ENCODE measurements around the gene AQR.

Gene AQR

DNA sequence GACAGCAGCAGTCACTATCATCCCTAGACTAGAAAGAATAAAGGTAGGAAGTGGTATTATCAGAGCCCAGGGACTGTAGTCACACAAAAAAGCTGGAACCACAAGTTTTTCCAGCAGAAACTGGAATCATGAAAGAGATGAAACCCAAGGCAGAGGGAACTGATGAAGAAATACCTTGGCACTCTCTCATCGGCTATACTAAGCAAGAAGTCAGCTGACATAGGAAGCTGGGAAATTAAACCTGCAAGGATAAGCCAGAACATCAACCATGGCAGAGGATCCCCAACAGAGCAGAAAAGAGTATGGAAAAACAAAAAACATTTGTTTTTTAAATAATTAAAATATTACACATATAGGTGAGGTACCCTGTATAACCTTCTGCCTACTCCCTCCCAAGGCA, 86.5 kb downstream of the AQR start:
- no peak for DNase-seq (ENCODE audit: low read depth in 2 of 2, low spot score in 1 of 2)

DNA sequence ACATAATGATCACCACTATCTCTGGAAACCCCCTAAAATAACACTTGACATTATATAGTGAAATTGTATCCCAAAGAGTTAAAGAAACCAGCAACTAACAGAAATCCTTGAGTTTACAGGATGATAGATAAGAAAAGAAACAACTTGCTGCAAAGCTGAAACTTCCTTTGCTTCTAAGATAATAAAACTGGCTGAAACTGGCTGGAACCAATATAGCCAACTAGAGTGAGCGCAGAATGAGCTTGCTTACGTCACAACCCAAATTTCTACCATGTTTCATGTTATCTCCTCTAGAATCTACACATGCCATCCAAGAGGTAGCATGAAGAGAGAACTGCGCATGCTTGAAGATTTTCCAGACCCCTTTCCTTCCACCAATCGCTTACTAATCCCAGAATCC, 90.4 kb downstream of the AQR start:
- no peak for DNase-seq (ENCODE audit: low read depth in 2 of 2, low spot score in 1 of 2)

DNA sequence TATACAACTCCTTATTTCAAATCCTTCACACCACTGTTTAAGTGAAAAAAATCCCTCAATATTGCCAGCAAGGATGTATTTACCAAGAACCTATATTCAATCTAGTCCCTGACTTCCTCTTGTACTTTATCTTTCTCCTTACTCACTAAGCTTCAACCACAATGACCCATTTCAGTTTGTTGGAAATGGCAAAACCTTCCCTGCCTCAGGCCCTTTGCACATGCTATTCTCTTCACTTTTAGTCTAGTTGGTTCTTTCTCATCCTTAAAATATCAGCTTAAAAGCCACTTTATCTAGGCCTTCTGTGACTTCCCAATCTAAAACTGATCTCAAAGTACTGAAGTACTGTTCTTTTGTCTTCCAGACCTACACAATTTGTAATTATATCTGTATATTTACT, 92.9 kb downstream of the AQR start:
- DNase-seq (ENCODE audit: low read depth in 2 of 2, low spot score in 1 of 2): no peak

DNA sequence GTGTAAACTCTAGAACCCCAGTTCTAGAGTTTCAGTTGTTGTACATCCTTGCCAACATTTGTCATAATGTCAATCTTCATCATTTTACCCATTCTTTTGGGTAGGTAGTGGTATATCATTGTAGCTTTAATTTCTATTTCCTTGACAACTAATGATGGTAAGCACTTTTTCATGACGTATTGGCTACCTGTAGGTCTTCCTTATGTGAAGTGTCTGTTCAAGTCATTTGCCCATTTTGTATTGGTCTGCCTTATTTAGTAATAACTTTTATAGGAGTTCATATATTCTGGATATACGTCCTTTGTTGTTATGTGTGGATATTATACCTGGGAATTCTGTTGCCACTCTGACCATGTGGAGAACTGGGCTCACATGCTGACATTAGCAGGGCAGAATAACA, 100.4 kb downstream of the AQR start:
- DNase-seq (ENCODE audit: low read depth in 2 of 2, low spot score in 1 of 2): no peak

DNA sequence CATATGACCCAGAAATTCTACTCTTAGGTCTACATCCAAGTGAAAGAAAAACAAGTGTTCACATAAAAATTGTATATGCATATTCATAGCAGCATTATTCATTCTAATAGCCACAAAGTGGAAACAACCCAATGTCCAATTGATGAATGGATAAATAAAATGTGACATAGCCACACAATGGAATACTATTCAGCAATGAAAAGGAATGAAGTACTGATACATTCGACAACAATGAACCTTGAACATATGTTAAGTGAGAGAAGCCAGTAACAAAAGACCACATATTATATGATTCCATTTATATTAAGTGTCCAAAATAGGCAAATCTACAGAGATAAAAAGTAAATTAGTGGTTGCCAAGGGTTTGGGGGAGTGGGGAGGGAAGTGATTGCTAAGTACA, 104.0 kb downstream of the AQR start:
- no peak for DNase-seq (ENCODE audit: low read depth in 2 of 2, low spot score in 1 of 2)

DNA sequence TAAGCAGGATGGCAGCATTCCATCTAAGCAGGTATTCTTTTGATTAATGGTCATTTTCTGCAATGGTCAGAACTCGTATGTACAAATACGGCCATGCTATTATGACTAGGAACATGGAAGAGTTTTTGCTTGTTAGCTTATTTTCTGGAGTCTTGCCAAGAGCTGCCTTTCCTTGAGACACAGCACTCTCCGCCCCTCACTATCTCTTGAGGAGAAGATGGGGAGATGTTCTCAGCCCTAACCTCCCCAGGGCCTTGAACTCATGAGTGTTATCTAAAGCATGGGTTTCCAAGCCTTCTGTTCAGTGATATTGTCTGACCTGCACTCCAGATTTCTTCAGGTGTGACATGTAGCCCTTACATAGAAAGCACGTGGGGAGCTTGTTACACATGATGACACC, 108.3 kb downstream of the AQR start:
- no peak for DNase-seq (ENCODE audit: low read depth in 2 of 2, low spot score in 1 of 2)

DNA sequence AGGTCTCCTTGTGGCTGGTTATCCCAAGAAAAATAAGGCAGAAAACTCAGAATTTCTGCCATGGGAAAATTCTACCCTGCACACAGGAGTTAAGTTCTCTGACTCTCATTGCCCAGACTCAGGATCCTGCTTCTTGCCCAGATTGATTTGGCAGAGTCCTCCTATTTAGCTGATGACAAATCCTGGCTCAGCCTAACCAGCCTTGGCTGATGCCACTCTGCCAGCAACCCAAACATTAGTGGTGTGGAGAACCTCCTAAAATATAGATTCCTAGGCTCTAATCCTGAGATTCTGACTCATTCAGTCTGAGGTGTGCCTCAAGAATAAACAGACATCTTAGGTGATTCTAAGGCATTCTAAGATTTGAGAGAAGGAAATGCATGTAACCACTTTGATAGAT, 113.6 kb downstream of the AQR start:
- DNase-seq (ENCODE audit: low read depth in 2 of 2, low spot score in 1 of 2): no peak

DNA sequence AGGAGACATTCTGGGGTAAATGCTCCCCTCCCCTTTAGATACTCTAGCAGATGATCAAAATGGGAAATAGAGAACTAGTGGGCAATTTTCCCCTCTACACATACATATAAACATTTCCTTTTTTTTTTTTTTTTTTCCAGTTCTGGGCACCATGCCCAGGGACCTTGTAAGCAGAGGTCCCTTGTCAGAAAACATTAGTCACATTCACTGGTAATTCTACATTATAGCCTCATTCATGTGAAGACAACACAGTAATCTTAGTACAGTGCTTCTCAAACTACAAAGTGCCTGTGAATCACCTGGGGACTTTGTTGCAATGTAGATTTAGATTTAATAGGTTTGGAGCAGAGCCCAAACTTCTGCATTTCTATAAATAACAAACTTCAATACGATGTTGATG, 114.1 kb downstream of the AQR start:
- DNase-seq (ENCODE audit: low read depth in 2 of 2, low spot score in 1 of 2): no peak

DNA sequence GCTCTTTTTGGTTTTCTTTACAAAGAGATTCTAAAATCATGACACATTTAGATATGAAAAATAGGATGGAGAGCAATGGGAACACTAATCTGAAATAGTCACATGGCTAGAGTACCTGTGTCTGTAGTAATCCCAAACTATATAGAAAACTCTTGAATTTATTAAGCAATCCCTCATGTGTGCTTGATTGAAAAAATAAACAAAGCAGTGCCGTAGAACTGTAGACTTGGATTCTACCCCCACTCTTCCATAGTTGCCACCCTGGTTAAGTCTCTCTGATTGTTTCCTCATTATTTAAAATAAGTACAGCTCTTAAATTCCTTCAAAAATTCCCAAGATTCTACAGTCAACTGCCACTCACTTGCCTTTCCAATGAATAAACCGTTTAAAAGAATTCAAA, 115.3 kb downstream of the AQR start:
- DNase-seq (ENCODE audit: low read depth in 2 of 2, low spot score in 1 of 2): no peak

DNA sequence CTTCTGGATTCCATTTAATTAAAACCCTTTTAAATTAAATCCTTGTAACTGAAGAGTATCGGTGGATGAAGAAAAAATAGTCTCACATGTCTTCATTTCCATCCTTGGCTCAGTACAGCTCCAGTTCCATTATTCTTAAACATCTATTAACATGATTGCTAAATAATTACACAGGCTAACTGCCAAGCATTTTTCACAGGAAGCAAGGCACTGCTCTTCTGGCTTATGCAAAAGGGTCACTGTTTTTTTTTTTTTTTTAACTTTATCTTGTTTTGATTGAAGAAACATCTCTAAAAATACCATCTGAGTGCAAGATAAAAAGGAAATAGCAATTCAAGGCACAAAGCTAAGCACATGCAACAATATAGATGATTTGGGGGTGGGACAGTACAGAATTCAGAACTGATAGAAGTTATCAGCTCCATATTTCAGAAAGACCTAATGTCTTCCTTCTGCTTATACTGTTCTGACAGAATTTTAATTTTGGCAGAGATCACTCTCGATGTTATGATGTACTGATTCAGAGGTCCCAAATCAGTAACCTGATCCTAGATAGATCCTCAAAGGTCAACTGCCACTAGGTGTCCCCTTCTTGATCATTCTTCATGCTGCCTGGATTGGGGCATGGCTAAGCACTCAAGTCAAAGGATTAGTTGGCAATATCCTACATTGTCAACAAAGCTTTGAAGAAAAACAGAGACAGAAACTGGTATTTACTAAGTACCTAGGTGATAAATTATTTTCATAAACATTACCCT, 116.4 kb downstream of the AQR start:
- DNase-seq (ENCODE audit: low read depth in 2 of 2, low spot score in 1 of 2): no peak

DNA sequence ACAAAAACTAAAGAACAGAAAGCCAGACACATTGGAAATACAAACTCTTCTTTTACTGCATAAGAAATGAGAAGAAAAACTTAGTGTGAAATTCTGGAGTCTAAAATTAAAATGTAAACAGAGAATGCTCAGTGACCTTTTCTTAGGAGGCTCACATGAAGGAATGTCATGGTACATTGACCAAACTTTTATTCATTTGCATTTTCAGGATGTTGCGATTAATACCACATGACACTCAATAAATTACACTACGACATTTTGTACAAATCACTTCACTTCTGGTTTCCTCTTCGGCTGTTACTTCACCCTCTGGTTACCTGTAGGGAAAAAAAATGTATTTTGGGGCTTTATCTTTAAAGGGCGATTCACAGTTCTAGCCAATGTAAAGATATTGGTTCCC, 117.8 kb downstream of the AQR start:
- DNase-seq (ENCODE audit: low read depth in 2 of 2, low spot score in 1 of 2): no peak

DNA sequence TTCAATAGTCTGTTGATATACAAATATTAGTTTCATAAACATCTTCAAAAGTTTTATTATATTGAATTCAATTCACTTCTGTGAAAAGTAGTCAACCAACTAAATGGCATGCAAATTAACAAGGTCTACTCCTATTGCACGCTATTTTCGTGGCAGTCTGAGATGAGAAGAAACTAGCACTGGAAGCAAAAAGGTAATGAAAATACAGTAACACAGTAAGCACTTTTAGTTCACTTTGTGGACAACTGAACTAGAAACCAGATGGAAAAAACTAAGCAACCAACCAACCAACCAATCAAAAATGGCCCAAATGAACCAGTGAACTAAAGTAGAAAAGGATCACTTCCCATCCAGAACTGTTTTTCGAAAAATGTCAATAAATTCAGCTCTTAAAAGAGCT, 118.5 kb downstream of the AQR start:
- DNase-seq (ENCODE audit: low read depth in 2 of 2, low spot score in 1 of 2): no peak

DNA sequence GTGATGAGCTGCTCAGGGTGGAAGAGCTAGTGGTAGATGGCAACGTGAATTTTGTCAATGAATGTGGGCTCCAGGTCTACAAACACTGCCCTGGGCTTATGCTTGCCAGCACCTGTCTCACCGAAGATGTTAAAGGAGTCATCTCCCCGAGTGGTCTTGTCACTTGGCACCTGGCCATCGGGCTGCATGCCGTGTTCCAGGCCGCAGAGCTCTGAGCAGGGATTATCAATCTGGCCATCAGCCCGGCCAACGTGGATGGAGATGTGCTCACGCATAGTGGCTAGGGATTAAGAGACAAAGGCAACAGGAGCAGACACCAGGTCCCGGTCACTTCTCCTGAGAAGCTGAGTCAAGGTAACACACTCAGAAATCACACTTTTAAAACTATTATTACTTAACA, 119.4 kb downstream of the AQR start:
- no peak for DNase-seq (ENCODE audit: low read depth in 2 of 2, low spot score in 1 of 2)

DNA sequence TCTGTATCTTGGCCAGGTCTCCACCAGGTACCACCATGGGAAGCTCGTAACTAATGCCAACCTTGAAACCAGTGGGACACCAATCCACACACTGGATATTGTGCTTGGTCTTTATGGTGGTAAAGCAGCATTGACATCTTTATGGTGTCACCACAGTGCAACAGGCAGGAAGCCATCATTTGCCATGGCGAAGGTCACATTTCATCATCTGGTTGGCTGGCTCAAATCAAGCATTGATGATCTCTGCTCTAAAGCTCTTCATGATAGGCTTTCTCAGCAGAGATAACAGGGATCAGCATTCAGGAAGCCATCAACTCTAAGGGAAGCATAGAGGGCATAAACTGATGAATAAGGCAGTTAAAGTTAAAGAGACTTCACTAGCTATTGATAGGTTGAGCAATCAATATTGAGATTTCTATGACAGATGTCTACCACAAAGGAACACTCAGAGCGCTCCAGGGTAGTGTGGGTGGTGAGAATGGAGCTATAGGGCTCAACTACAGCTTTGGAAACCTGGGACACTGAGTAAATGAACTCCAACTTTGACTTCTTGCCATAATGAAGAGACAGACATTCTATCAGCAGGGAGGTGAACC, 120.1 kb downstream of the AQR start:
- DNase-seq (ENCODE audit: low read depth in 2 of 2, low spot score in 1 of 2): no peak

DNA sequence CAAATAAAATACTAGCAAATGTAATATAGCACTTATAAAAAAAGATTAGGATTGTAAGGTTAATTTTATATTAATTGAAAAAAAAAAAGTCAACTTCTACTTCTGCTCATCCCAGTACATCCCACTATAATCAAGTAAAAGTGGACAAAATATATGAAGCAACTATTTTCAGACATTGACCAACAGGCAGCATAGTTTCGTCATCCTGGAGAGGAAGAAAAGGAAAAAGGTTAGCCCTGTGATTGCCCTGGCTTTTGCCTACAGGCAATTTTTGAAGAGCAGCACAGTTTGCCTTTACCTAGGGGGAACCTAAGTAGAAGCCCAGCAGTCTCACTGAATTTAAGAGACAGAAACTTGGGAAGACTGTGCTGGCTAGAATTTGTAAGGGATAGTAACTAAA, 121.9 kb downstream of the AQR start:
- no peak for DNase-seq (ENCODE audit: low read depth in 2 of 2, low spot score in 1 of 2)

DNA sequence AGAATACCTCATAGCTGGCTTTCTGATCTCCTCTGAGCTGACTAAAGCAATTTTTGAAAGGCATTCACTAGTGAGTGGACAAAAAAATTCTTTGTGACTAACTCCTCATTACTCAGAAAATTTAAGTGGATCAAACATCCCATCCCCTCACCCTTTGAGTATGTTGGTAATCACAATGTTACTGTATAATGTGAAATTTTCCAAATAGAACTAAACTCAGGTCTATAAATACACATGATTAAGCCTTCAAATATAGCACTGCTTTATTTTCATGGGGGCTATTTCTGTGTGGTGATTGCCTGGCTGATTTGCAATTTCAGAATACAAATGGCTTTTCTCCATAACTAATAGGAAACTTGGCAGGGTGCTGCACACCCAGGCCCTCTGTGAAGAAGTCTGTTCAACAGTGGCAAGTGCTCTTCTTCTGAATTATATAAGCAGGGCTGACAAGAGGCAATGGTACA, 128.2 kb downstream of the AQR start:
- DNase-seq (ENCODE audit: low read depth in 2 of 2, low spot score in 1 of 2): no peak

DNA sequence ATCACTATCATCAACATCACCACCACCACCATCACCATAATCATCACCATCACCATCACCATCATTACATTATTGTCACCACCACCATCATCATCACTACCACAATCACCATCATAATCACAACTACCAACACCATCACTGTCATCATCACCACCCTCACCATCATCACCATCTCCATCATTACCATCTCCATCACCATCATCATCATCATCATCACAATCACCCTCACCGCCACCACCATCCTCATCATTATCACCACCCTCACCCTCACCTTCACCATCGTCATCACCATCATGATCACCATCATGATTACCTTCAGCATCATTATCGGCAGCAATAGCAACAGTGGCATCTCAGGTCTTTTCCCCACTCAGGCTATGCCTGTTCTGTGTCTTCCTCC, 131.3 kb downstream of the AQR start:
- DNase-seq (ENCODE audit: low read depth in 2 of 2, low spot score in 1 of 2): no peak

DNA sequence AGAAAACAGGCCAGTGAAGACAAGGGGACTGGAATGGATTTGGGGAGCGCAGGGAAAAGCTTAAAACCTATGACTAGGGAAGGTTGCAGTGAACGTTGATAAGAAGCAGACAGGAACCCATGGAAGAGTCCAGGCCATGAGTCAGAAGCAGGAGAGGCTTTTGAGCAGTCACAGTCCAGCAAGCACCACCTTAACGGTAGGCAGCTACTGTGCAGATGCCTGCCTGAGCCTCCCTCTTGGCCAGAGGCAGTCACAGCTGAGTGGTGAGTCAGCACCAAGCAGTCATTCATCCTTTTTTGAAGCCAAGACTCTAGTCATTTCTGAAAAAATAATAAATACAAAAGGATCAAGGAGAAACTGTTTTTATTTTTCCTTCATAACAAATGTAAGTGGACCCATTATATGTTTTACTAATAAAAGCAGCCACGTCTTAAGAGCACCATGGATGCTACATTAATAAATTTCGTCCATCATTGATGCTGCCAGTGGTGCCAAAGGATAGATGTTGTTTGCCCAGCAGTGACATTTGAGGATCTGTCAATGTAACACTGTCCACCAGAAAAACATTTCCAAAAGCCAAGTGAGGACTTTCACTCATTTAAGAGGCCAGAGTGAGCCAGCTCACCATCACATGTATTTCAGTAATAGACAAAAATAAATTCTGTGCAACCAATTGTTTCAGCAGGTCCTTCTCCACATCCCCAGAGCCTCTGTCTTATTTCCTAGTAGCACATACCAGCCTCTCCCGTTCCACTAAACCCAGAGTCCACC, 132.1 kb downstream of the AQR start:
- DNase-seq (ENCODE audit: low read depth in 2 of 2, low spot score in 1 of 2): no peak

DNA sequence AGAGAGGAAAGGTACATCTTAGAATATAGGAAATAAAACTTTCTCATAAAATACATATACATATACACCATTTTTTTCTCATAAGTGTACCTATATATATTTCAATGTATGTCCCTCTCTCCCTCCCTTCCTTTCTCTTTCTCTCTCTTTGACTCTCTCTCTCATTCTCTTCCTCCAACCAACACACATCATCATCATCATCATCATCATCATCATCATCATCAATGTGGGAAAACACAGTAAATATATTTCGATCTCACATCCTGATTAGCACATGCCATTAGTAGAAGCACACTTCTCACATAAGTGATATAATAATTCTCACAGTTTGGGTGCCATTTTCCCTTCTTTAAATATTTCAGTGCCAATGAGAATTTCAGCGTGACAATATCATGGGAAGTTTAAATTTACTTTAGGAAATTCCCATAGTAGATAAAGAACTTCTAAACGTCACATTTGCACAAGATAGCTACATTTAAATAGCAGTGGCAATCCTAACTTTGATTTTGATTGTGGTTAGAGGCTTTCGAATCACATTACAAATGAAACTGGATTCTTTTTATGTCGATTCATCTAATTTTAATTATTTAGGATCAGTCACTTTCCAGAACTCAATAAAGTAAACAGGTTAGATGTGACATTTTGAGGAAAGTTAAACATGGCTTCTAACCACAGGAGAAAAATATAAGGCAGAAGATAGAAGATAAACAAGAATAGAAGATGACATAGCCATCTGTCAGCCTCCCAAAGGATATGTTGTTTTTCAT, 141.2 kb downstream of the AQR start:
- DNase-seq (ENCODE audit: low read depth in 2 of 2, low spot score in 1 of 2): no peak

DNA sequence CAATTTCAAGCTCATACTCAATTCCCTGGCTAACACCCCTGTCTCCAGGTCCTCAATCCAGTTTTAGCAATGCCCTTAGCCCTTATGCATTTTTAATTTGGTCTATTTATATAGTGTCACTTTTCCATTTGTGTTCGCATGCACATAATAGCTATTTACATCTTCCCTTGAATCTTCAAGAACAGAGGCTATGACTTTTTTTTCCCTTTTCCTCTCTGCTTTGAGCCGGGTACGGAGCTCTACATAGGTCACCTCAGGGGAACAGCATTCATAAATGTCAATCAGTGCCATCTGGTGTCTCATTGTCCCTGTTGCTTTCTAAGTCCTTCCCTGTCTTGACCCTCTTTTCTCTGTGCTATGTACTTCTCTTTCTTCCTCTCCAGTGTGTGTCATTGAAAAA, 147.7 kb downstream of the AQR start:
- no peak for DNase-seq (ENCODE audit: low read depth in 2 of 2, low spot score in 1 of 2)

DNA sequence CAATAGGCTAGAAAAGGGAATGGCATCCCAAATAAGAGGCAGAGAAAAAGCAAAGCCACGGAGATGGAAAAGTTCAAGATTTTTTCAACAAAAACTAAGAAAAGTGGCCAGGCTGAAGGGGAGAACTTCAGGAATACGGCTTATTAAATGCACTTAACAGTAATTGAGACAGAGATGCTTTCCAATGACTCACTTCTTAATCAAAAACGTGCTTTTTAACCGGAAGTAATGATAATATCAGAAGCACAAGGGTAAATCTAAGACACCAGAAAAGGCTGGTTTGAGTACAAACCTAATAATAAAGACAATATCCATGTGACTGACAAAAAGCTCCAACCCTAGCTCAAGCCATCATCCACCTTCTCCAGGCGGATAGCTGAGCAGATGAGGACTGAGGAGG, 149.4 kb downstream of the AQR start:
- no peak for DNase-seq (ENCODE audit: low read depth in 2 of 2, low spot score in 1 of 2)

DNA sequence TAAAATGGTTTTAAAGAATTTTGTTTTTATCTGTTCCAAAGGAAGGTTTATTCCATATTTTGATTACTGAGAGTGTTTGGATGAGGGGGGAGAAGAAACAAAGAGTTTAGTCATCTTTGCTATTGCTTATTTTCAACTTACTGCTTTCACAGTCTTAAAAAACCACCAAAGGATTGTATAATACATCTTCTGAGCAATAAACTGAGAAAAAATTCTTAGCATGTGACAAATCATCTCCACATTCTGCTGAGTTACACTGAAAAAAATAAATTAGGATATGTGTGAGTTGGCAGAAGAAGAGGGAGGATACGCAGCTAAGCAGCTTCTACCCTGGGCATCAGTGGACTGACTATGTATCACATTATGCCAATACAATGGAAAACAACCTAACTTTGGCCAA, 151.0 kb downstream of the AQR start:
- DNase-seq (ENCODE audit: low read depth in 2 of 2, low spot score in 1 of 2): no peak
